ENCODE measurements around the gene TTC13. TPM values are rescaled to one million over a fixed set of nuclear protein-coding genes. Genes with fewer than 3 reads are reported as not detected.

TTC13 gene
- total RNA-seq, 4 donors from 2014 or later: 8.4 to 27.0 (median 11.5) TPM

GRCh38 chr1:230977761-230978490 lies 735 bp downstream of the TTC13 start:
- Histone ChIP-seq H3K27me3 (no peaks in the 10 kb centered on the region), H3K9me3 (no peaks in the 10 kb centered on the region), H3K4me3 (peak overlapping the region; percentile 88 to 98 (median 91)), H3K27ac (replicated peaks in 1 of 4) (peak overlapping the region; percentile 70 to 83 (median 77)), H3K4me1 (peaks cover 19 to 33% (median 26%) of the 10 kb centered on the region in 4 donors), H3K36me3 (peaks cover 0 to 26% (median 12%) of the 10 kb centered on the region in 4 donors)
- intact Hi-C loops (cut with DNase I): loop anchor here (5.0 kb wide), 1 partner anchor 181 kb away; no protein-coding TSS in a partner anchor
- TF ChIP-seq EP300 (IDR thresholded peaks at IDR 0.05): no peak
- no peak for TF ChIP-seq POLR2AphosphoS5 (IDR thresholded peaks at IDR 0.05)
- TF ChIP-seq POLR2A (IDR thresholded peaks at IDR 0.05; ENCODE audit: low read depth): no peak
- TF ChIP-seq CTCF (IDR thresholded peaks at IDR 0.05): no peak
- no peak for DNase-seq (ENCODE audit: extremely low spot score)
- WGBS: 6% methylated on average over 7 of the region's 52 CpGs

GRCh38 chr1:230976825-230977747 lies 1.6 kb downstream of the TTC13 start:
- H3K27ac ChIP-seq (replicated peaks in 1 of 4): peak overlapping the region in 3 of 4 donors; percentile 75 to 83 (median 79)
- H3K4me1 ChIP-seq: peaks cover 19 to 33% (median 26%) of the 10 kb centered on the region in 4 donors
- 70% methylated on average over 14 of the region's 14 CpGs for WGBS
- H3K36me3 ChIP-seq: peaks cover 0 to 25% (median 12%) of the 10 kb centered on the region in 4 donors
- peak overlapping the region; percentile 88 to 98 (median 91) for H3K4me3 ChIP-seq
- intact Hi-C loops (cut with DNase I): loop anchor here (5.0 kb wide), 1 partner anchor 180 kb away; no protein-coding TSS in a partner anchor
- H3K9me3 ChIP-seq: no peaks in the 10 kb centered on the region
- no peaks in the 10 kb centered on the region for H3K27me3 ChIP-seq
- DNase-seq (ENCODE audit: extremely low spot score): no peak
- TF ChIP-seq POLR2A (IDR thresholded peaks at IDR 0.05; ENCODE audit: low read depth): no peak
- TF ChIP-seq EP300 (IDR thresholded peaks at IDR 0.05): no peak
- TF ChIP-seq CTCF (IDR thresholded peaks at IDR 0.05): no peak

GRCh38 chr1:230976360-230976759 lies 2.3 kb downstream of the TTC13 start:
- no peak for DNase-seq (ENCODE audit: extremely low spot score)
- intact Hi-C loops (cut with DNase I): loop anchor here (5.0 kb wide), 1 partner anchor 179 kb away; no protein-coding TSS in a partner anchor
- peaks cover 0 to 17% (median 12%) of the 10 kb centered on the region in 4 donors for H3K36me3 ChIP-seq

GRCh38 chr1:230975636-230976035 lies 3.0 kb downstream of the TTC13 start:
- TF ChIP-seq POLR2AphosphoS5 (IDR thresholded peaks at IDR 0.05) (no peak), POLR2A (IDR thresholded peaks at IDR 0.05; ENCODE audit: low read depth) (no peak), CTCF (IDR thresholded peaks at IDR 0.05) (no peak), EP300 (IDR thresholded peaks at IDR 0.05) (no peak)
- Histone ChIP-seq H3K9me3 (no peaks in the 10 kb centered on the region), H3K4me1 (peaks cover 19 to 33% (median 26%) of the 10 kb centered on the region in 4 donors), H3K27ac (replicated peaks in 1 of 4) (no peak overlapping the region), H3K36me3 (peaks cover 0 to 12% (median 11%) of the 10 kb centered on the region in 4 donors), H3K27me3 (no peaks in the 10 kb centered on the region), H3K4me3 (no peak overlapping the region)
- WGBS: 64% methylated on average over 3 of the region's 3 CpGs
- no peak for DNase-seq (ENCODE audit: extremely low spot score)
- intact Hi-C loops (cut with DNase I): loop anchor here (5.0 kb wide), 1 partner anchor 178 kb away; no protein-coding TSS in a partner anchor

More at GRCh38 chr1:230976360-230976759, 2.3 kb downstream of the TTC13 start:
- Histone ChIP-seq H3K4me1 (peaks cover 19 to 33% (median 26%) of the 10 kb centered on the region in 4 donors), H3K27me3 (no peaks in the 10 kb centered on the region), H3K4me3 (no peak overlapping the region), H3K27ac (replicated peaks in 1 of 4) (no peak overlapping the region), H3K9me3 (no peaks in the 10 kb centered on the region)
- 92% methylated on average over 4 of the region's 4 CpGs for WGBS
- TF ChIP-seq CTCF (IDR thresholded peaks at IDR 0.05) (no peak), EP300 (IDR thresholded peaks at IDR 0.05) (no peak), POLR2A (IDR thresholded peaks at IDR 0.05; ENCODE audit: low read depth) (no peak), POLR2AphosphoS5 (IDR thresholded peaks at IDR 0.05) (no peak)
